ENCODE data around the gene ANKRD40.
"Not testable (repeated sequence)": the region's sequence is repeated elsewhere in the genome, so short reads cannot be mapped to it uniquely, and the experiment has no call there.

ANKRD40 gene

GRCh38 chr17:50712641-50713040, 4.9 kb upstream of the ANKRD40 start:
- no peak for DNase-seq (ENCODE audit: low spot score)

- no peak for DNase-seq (ENCODE audit: low spot score)
Observed at GRCh38 chr17:50710650-50711049, 2.9 kb upstream of the ANKRD40 start.

GRCh38 chr17:50710025-50710424, 2.3 kb upstream of the ANKRD40 start:
- DNase-seq (ENCODE audit: low spot score), result no peak

GRCh38 chr17:50709053-50709452, 1.3 kb upstream of the ANKRD40 start:
- not testable (repeated sequence) for DNase-seq (ENCODE audit: low spot score)

GRCh38 chr17:50708050-50709000, 611 bp upstream of the ANKRD40 start:
- DNase-seq (ENCODE audit: low spot score), result no peak

- no peak for DNase-seq (ENCODE audit: low spot score)
Observed at GRCh38 chr17:50703162-50703561, 4.6 kb downstream of the ANKRD40 start.

GRCh38 chr17:50699410-50699809, 8.3 kb downstream of the ANKRD40 start:
- no peak for DNase-seq (ENCODE audit: low spot score)

GRCh38 chr17:50697663-50698272, 9.9 kb downstream of the ANKRD40 start:
- no peak for DNase-seq (ENCODE audit: low spot score)

- DNase-seq (ENCODE audit: low spot score), result no peak
Observed at GRCh38 chr17:50697062-50697461, 10.7 kb downstream of the ANKRD40 start.

- no peak for DNase-seq (ENCODE audit: low spot score)
Observed at GRCh38 chr17:50696365-50696879, 11.3 kb downstream of the ANKRD40 start.

GRCh38 chr17:50693036-50693682, 14.6 kb downstream of the ANKRD40 start:
- no peak for DNase-seq (ENCODE audit: low spot score)

GRCh38 chr17:50692448-50693035, 15.2 kb downstream of the ANKRD40 start:
- DNase-seq (ENCODE audit: low spot score), result no peak

- DNase-seq (ENCODE audit: low spot score), result no peak
Observed at GRCh38 chr17:50691550-50692447, 15.9 kb downstream of the ANKRD40 start.

GRCh38 chr17:50690887-50691549, 16.7 kb downstream of the ANKRD40 start:
- no peak for DNase-seq (ENCODE audit: low spot score)

GRCh38 chr17:50689956-50690886, 17.5 kb downstream of the ANKRD40 start:
- DNase-seq (ENCODE audit: low spot score), result peak; percentile 58

GRCh38 chr17:50689251-50689650, 18.5 kb downstream of the ANKRD40 start:
- DNase-seq (ENCODE audit: low spot score), result no peak

- no peak for DNase-seq (ENCODE audit: low spot score)
Observed at GRCh38 chr17:50688245-50688644, 19.5 kb downstream of the ANKRD40 start.

- DNase-seq (ENCODE audit: low spot score), result no peak
Observed at GRCh38 chr17:50687200-50688066, 20.3 kb downstream of the ANKRD40 start.

Data from putamen (tissue), 1 donor.